HEK293T (cell line): ENCODE data around the gene TRPT1.

ENCODE experiments used
- CTCF ChIA-PET: fragments of 350-600 bp; formaldehyde crosslinking; extraction: SDS; loops from one replicate; lab custom pipeline; 2021; ENCODE audit warnings: antibody characterized with exemption, inconsistent platforms; lab: Yijun Ruan, JAX
- POLR2A ChIA-PET: fragments of 350-600 bp; formaldehyde crosslinking; extraction: SDS; loops from one replicate; lab custom pipeline; 2020; ENCODE audit warnings: antibody characterized with exemption, inconsistent platforms; lab: Yijun Ruan, JAX
- DNase-seq: peaks from one replicate; pipeline ENCODE4 v3.0.0; 2012; ENCODE audit warnings: mixed read lengths; ENCODE audit errors: extremely low spot score
- ARNT ChIP-seq: fragments of 450-650 bp; IDR thresholded peaks from 2 replicates; pipeline ENCODE4 v1.6.1; 2017; ENCODE audit warnings: mild to moderate bottlenecking
- BHLHE40 ChIP-seq: fragments of 450-650 bp; IDR thresholded peaks from 2 replicates; pipeline ENCODE4 v1.6.1; 2016; ENCODE audit warnings: mild to moderate bottlenecking, moderate library complexity, borderline replicate concordance
- CTBP1 ChIP-seq: fragments of 450-650 bp; IDR thresholded peaks from 2 replicates; pipeline ENCODE4 v1.6.1; 2016; ENCODE audit warnings: borderline replicate concordance
- ELF4 ChIP-seq: fragments of 450-650 bp; IDR thresholded peaks from 2 replicates; pipeline ENCODE4 v1.6.1; 2017; ENCODE audit warnings: antibody characterized with exemption
- FOXA1 ChIP-seq: fragments of 450-650 bp; IDR thresholded peaks from 2 replicates; pipeline ENCODE4 v1.6.1; 2016; ENCODE audit warnings: mild to moderate bottlenecking
- FOXK2 ChIP-seq: fragments of 450-650 bp; IDR thresholded peaks from 2 replicates; pipeline ENCODE4 v1.6.1; 2016; ENCODE audit warnings: mild to moderate bottlenecking
- FOXM1 ChIP-seq: fragments of 450-650 bp; IDR thresholded peaks from 2 replicates; pipeline ENCODE4 v1.6.1; 2017; ENCODE audit warnings: mild to moderate bottlenecking, borderline replicate concordance
- HDGF ChIP-seq: fragments of 450-650 bp; IDR thresholded peaks from 2 replicates; pipeline ENCODE4 v1.6.1; 2017; ENCODE audit warnings: antibody characterized with exemption, borderline replicate concordance
- L3MBTL2 ChIP-seq: fragments of 450-650 bp; conservative IDR thresholded peaks from 2 replicates; pipeline ENCODE4 v1.6.1; 2016; ENCODE audit warnings: mild to moderate bottlenecking
- LEF1 ChIP-seq: fragments of 450-650 bp; IDR thresholded peaks from 2 replicates; pipeline ENCODE4 v1.6.1; 2017; ENCODE audit warnings: mild to moderate bottlenecking, borderline replicate concordance
- NFRKB ChIP-seq: fragments of 450-650 bp; IDR thresholded peaks from 2 replicates; pipeline ENCODE4 v1.6.1; 2016; ENCODE audit warnings: mild to moderate bottlenecking, moderate library complexity
- PKNOX1 ChIP-seq: fragments of 450-650 bp; IDR thresholded peaks from 2 replicates; pipeline ENCODE4 v1.6.1; 2016
- SP1 ChIP-seq: fragments of 450-650 bp; IDR thresholded peaks from 2 replicates; pipeline ENCODE4 v1.6.1; 2017
- SUZ12 ChIP-seq: fragments of 450-650 bp; IDR thresholded peaks from 2 replicates; pipeline ENCODE4 v1.6.1; 2016; ENCODE audit warnings: mild to moderate bottlenecking
- TARDBP ChIP-seq: fragments of 450-650 bp; IDR thresholded peaks from 2 replicates; pipeline ENCODE4 v1.6.1; 2016
- ZNF384 ChIP-seq: fragments of 450-650 bp; IDR thresholded peaks from 2 replicates; pipeline ENCODE4 v1.6.1; 2016

Gene TRPT1

GRCh38 chr11:64234647-64235379, 8.8 kb upstream of the TRPT1 start:
- POLR2A ChIA-PET: interaction anchor here (1.0 to 5.3 kb wide), 4 partner anchors 10 to 15 kb away, joined by 4 to 59 read pairs (median 10); partner anchors contain the start of genes FKBP2 and PPP1R14B
- TF ChIP-seq LEF1: no peak
- no peak for TF ChIP-seq FOXM1
- no peak for TF ChIP-seq ZNF384
- no peak for TF ChIP-seq ARNT
- DNase-seq: no peak
- CTCF ChIA-PET: no interaction called here

GRCh38 chr11:64233913-64234586, 8.1 kb upstream of the TRPT1 start, which contains the start of gene VEGFB:
VEGFB (plus strand) TSS chr11:64234584; CDS start chr11:64234834, 250 bp downstream.
- CTCF ChIA-PET: interaction anchor here (0.6 kb wide), 1 partner anchor 17 kb away, joined by 3 read pairs; no protein-coding TSS in a partner anchor
- POLR2A ChIA-PET: interaction anchor here (0.7 to 5.3 kb wide), 3 partner anchors 10 to 49 kb away, joined by 3 to 59 read pairs (median 4); partner anchors contain the start of genes FKBP2 and PPP1R14B
- DNase-seq: no peak

GRCh38 chr11:64232967-64233315, 7.0 kb upstream of the TRPT1 start:
- CTCF ChIA-PET: no interaction called here
- TF ChIP-seq TARDBP: no peak
- no peak for TF ChIP-seq LEF1
- TF ChIP-seq ARNT: no peak
- no peak for TF ChIP-seq L3MBTL2
- TF ChIP-seq BHLHE40: no peak
- TF ChIP-seq FOXK2: no peak
- TF ChIP-seq ELF4: no peak
- TF ChIP-seq CTBP1: no peak
- TF ChIP-seq HDGF: no peak
- TF ChIP-seq SUZ12: no peak
- no peak for TF ChIP-seq ZNF384
- TF ChIP-seq SP1: no peak
- TF ChIP-seq FOXM1: no peak
- TF ChIP-seq NFRKB: no peak
- TF ChIP-seq PKNOX1: no peak
- no peak for TF ChIP-seq FOXA1
- no peak for DNase-seq
- POLR2A ChIA-PET: interaction anchor here (5.3 kb wide), 1 partner anchor 12 kb away, joined by 59 read pairs; the partner anchor contains the start of genes FKBP2 and PPP1R14B

More at GRCh38 chr11:64233913-64234586, 8.1 kb upstream of the TRPT1 start, which contains the start of gene VEGFB:
- TF ChIP-seq ZNF384: no peak
- TF ChIP-seq PKNOX1: no peak
- no peak for TF ChIP-seq NFRKB
- no peak for TF ChIP-seq ELF4
- TF ChIP-seq L3MBTL2: no peak
- no peak for TF ChIP-seq SUZ12
- TF ChIP-seq BHLHE40: no peak
- no peak for TF ChIP-seq SP1
- no peak for TF ChIP-seq FOXM1
- TF ChIP-seq FOXK2: no peak

GRCh38 chr11:64232182-64232966, 6.4 kb upstream of the TRPT1 start:
- ChIA-PET CTCF (no interaction called here), POLR2A (interaction anchor here (1.0 to 5.3 kb wide), 2 partner anchors 12 to 175 kb away, joined by 3 to 59 read pairs; partner anchors contain the start of genes FKBP2 and PPP1R14B)
- no peak for TF ChIP-seq FOXA1
- TF ChIP-seq ELF4: no peak
- TF ChIP-seq SP1: no peak
- TF ChIP-seq FOXM1: no peak
- TF ChIP-seq PKNOX1: no peak
- DNase-seq: no peak

- TF ChIP-seq SUZ12: no peak
- TF ChIP-seq ZNF384: no peak
- no peak for TF ChIP-seq FOXK2
- TF ChIP-seq FOXA1: no peak
- TF ChIP-seq TARDBP: no peak
- TF ChIP-seq HDGF: no peak
- TF ChIP-seq NFRKB: no peak
- TF ChIP-seq FOXM1: no peak
- TF ChIP-seq CTBP1: no peak
- TF ChIP-seq ARNT: no peak
- TF ChIP-seq SP1: no peak
- TF ChIP-seq BHLHE40: no peak
- no peak for TF ChIP-seq L3MBTL2
- no peak for TF ChIP-seq ELF4
- no peak for TF ChIP-seq LEF1
- ChIA-PET CTCF (no interaction called here), POLR2A (interaction anchor here (1.0 to 5.3 kb wide), 3 partner anchors 13 to 176 kb away, joined by 3 to 59 read pairs (median 3); partner anchors contain the start of genes FKBP2 and PPP1R14B)
- no peak for DNase-seq
Observed at GRCh38 chr11:64231546-64231945, 5.6 kb upstream of the TRPT1 start.

- POLR2A ChIA-PET: interaction anchor here (0.7 to 5.3 kb wide), 5 partner anchors 14 to 49 kb away, joined by 3 to 59 read pairs (median 3); partner anchors contain the start of genes FKBP2 and PPP1R14B
- no peak for DNase-seq
Observed at GRCh38 chr11:64230985-64231365, 5.0 kb upstream of the TRPT1 start.

More at GRCh38 chr11:64230985-64231365, 5.0 kb upstream of the TRPT1 start:
- no peak for TF ChIP-seq CTBP1
- TF ChIP-seq L3MBTL2: no peak
- no peak for TF ChIP-seq TARDBP
- no peak for TF ChIP-seq PKNOX1
- TF ChIP-seq FOXK2: no peak
- no peak for TF ChIP-seq NFRKB
- no peak for TF ChIP-seq ARNT
- no peak for TF ChIP-seq ELF4
- TF ChIP-seq ZNF384: no peak
- TF ChIP-seq LEF1: no peak
- TF ChIP-seq SP1: no peak
- no peak for TF ChIP-seq FOXA1
- CTCF ChIA-PET: no interaction called here
